ENCODE results near the gene GLP1R.
A peak's percentile ranks its signal among the peaks of the same experiment; 100 is the strongest.

GLP1R gene

GRCh38 chr6:39048481-39049399 is at the start of gene GLP1R:
GLP1R (plus strand) TSS chr6:39048781; CDS start chr6:39048841, 60 bp downstream.
- DNase-seq (ENCODE audit: low read depth in 3 of 3): no peak

- DNase-seq (ENCODE audit: low read depth in 3 of 3): no peak
Measured at GRCh38 chr6:39003072-39003471, 45.5 kb upstream of the GLP1R start.

- DNase-seq (ENCODE audit: low read depth in 3 of 3): no peak
Measured at GRCh38 chr6:39003492-39003891, 45.1 kb upstream of the GLP1R start.

GRCh38 chr6:39004801-39005200 is 43.8 kb upstream of the GLP1R start:
- DNase-seq (ENCODE audit: low read depth in 3 of 3): no peak

DNA sequence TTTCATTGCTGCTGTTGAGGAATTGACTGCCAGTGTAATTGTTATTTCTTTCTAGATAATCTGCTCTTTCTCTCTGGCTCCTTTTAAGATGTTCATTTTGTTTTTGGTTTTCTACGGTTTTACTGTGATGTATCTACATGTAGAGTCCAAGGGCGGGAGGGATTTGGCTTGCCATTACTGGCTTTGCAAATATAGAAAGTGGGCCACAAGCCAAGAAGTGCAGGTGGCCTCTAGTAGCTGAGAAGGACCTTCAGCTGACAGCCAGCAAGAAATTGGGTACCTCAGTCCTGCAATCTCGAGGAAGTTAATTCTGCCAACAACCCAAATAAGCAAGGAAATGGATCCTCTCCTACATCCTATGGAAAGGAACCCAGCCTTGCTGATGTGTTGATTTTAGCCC is 42.8 kb upstream of the GLP1R start:
- no peak for DNase-seq (ENCODE audit: low read depth in 3 of 3)

DNA sequence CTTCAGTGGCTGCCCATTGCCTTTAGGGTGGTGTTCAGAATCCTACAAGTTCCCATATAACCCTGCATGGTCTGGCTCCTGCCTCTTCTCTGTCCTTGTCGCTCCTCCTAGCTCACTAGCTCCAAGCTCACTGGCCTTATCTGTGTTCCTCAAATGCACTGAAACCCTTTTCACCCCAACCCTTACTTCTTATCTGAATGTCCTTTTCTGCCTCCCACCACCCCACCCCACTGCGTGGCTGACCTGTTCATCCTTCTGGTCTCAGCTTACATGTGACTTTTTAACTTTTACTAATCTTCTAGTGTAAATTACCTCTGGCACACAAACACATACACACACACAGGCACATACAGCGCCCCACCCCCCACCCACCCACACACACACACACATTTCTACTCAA is 41.0 kb upstream of the GLP1R start:
- DNase-seq (ENCODE audit: low read depth in 3 of 3): no peak

- DNase-seq (ENCODE audit: low read depth in 3 of 3): no peak
Measured at GRCh38 chr6:39008737-39009136, 39.8 kb upstream of the GLP1R start.

- DNase-seq (ENCODE audit: low read depth in 3 of 3): no peak
Measured at GRCh38 chr6:39009476-39009875, 39.1 kb upstream of the GLP1R start.

DNA sequence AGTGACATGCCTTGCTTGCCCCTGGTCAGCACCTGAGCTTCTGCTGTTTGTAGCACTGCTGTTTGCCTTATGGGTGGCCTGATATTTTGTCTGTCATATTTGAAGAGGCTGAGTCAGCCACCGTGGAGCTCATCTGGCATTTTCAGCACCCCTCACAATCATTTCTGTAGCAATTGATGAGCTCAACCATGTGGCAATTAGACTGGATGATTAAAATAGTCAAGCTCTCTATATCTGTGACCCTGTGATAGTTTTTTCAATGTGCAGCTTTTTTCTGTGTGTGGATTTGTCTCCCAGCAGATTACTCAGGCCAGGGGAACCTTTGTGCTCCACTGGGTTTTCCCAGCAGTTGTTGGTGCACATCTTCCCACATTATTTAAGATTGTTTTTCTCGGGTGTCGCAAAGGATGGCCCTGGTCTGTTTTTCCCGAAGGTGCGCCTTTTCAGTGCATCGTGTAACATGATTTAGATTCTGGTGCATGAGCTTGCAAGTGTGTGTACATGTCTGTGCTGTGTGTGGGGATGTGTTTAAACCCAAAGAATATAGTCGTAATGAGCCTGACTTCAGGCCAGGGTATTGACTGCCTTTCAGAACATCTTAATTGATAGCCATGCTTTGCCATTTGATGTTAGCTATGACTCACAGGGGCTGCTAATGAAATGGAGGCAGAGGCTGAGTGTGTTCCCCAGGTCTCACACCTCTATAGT is 31.6 kb upstream of the GLP1R start:
- DNase-seq (ENCODE audit: low read depth in 3 of 3): no peak

GRCh38 chr6:39017547-39017880 is 31.1 kb upstream of the GLP1R start:
- no peak for DNase-seq (ENCODE audit: low read depth in 3 of 3)

- DNase-seq (ENCODE audit: low read depth in 3 of 3): no peak
Measured at GRCh38 chr6:39018103-39018502, 30.5 kb upstream of the GLP1R start.

DNA sequence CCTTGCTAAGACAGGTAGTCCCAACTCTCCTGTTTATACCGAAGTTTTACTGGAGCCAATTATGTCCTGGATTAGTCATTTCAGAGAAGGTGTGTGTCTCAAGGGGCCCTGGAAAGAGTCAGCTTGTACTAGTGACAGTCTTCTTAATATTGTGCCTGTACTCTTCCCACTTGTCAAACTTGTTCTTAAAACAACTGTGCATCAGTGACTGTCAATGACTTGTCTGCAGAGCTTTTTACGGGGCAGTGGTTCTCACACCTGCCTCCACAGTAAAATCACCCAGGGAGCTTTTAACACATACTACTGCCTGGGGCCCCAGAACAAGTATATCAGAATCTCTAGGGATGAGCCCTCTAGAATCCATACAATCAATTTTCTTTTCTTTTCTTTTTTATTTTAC is 28.4 kb upstream of the GLP1R start:
- DNase-seq (ENCODE audit: low read depth in 3 of 3): no peak

GRCh38 chr6:39021041-39021440 is 27.5 kb upstream of the GLP1R start:
- DNase-seq (ENCODE audit: low read depth in 3 of 3): no peak

DNA sequence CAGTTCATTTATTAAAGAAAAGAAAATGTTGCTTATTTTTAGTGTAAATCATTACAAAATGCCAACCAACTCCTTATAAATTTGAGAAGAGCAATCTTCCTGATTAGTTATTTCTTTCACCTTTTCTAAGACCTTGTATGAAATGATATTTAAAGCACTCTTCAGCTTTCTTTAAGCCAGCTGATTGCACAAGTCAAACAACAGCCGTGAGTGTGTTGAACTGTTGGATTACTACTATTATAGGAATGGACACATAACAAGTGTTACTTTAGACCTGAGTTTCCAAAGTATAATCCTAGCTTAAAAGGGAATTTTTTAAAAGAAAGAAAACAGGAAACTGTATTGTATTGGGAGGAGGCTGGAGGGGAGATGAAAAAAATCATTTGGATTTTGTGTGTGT is 26.8 kb upstream of the GLP1R start:
- DNase-seq (ENCODE audit: low read depth in 3 of 3): no peak

DNA sequence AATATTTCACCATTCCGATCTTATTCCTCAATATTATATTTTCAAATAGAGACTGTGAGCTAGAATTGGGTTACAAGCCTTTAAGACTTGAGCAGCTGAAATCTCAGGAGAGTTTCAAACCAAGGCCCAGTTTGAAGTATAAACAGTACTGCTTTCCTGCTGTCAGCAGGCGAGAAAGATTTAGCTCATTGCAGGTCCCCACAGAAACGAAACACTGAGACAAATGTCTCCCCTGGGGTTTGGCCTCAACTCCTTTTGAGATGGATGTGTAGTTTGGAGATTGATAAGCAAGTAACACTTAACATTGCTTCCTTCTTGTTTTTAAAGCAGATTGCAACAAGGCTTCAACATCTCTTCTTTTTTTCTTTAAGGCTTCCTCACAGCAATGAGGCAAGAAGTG is 22.4 kb upstream of the GLP1R start:
- no peak for DNase-seq (ENCODE audit: low read depth in 3 of 3)

GRCh38 chr6:39029156-39030011 is 19.2 kb upstream of the GLP1R start:
- DNase-seq (ENCODE audit: low read depth in 3 of 3): peak in 1 of 3 experiments; percentile 10

DNA sequence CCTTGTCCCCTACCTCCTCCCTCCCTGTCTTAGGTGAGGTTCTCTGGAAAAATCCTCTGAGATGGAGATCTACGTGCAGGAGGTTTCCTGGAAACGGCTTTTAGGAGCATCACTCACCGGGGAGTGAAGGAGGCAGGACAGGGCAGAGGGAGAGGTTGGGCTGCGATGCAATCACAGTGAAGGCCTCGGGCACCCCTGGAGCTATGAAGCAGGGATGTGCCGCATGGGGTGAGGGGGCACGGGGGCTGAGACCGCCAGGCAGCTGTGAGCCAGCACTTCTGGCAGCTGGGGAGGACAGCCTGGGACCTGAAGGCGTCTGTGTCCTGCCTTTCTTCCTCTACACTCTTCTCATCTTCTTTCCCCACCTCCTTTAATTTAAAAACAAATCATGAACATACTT is 12.9 kb upstream of the GLP1R start:
- no peak for DNase-seq (ENCODE audit: low read depth in 3 of 3)

DNA sequence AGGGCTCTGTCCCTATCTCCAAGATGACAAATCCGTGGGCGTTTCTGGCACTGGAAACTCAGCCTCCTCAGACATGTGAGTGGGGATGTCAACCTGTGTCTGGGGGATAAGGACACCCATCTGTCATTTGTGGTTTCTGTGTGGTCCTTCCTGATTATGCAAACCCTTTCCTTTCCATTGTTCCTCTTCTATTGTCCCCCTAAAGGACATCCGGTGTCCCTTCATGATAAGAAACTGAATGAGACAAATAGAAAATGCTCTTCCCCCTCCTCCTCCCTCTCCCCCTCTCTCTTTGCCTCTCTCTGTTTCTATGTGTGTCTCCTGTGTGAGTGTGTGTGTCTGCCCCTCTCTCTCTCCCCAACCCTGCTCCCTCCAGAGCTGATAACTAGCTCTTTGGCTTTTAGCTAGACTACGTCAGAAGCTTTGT is 11.5 kb upstream of the GLP1R start:
- no peak for DNase-seq (ENCODE audit: low read depth in 3 of 3)

- no peak for DNase-seq (ENCODE audit: low read depth in 3 of 3)
Measured at GRCh38 chr6:39037707-39038106, 10.9 kb upstream of the GLP1R start.

DNA sequence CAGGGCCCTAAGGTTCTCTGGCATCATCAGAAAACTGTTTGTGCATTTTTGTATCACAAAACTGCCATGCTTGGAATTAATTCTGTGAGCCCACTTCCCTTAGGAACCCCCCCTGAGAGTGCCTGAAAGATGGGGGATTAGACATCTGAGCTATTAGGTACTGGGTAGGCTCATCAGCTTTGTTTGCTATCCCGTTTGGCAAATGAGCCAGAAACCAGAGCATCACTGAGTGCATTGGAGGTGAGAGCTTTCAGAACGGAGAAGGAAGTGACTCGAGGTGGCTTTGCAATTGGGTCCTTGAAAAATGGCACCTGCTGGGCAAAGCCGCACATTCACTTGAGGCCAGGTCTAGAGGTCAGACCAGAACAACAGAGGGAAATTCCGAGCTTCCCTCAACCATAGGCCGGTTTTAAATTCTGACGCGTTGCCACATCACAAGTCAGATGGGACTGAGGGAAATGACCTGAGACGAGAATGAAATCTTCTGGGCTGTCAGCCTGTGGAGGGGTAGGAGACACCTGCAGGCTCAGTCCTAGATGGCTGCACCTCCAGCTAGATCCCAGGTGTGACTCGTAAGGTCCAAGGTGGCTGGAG is 8.4 kb upstream of the GLP1R start:
- no peak for DNase-seq (ENCODE audit: low read depth in 3 of 3)

- DNase-seq (ENCODE audit: low read depth in 3 of 3): no peak
Measured at GRCh38 chr6:39041072-39041471, 7.5 kb upstream of the GLP1R start.

DNA sequence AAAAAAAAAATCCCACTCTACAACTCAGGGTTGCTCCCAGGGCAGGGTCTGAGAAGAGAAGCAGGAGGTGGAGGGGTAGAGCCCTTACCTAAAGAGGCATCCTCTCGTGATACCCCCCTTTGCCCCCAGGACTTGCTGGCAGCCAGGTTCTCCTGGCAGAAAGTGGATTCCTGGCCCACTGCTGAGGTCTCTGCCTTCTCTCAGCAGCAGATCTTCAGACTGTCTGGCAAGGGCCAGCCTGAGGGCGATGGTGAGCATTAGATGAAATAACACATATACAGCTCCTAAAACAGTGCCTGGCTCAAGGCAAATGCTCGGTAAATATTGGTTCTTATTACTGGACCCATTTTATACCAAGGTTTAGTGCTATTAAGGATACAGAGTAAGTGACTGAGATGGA is 4.8 kb upstream of the GLP1R start:
- no peak for DNase-seq (ENCODE audit: low read depth in 3 of 3)
